Measurements from ENCODE around the gene ESCO1. TPM values are rescaled to one million over a fixed set of nuclear protein-coding genes. Genes with fewer than 3 reads are reported as not detected.
A peak's percentile ranks its signal among the peaks of the same experiment; 100 is the strongest.

Gene ESCO1
- total and polyA plus RNA-seq, 2 of the 13 experiments (the other 11 are each of a cell fraction or from before 2014, with no cell fraction given), result 6.3 to 19.4 TPM

DNA sequence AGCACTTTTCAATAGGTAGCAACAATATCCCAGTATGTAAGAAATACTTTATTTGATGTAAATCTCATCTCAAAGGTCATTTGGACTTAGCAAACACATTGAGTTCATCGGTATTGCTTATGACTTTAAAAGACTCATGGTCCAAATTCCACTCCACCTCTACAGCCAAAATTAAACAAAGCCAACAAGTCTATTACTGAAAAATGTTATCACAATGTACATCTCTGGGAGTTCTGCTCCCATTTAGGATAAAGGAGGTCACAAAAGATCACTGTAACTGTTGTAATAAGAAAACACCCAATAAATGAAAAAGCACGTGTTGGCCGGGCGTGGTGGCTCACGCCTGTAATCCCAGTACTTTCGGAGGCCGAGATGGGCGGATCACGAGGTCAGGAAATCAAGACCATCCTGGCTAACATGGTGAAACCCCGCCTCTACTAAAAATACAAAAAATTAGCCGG, 50.0 kb downstream of the ESCO1 start (continued):
- TF ChIP-seq, protein P1, sequence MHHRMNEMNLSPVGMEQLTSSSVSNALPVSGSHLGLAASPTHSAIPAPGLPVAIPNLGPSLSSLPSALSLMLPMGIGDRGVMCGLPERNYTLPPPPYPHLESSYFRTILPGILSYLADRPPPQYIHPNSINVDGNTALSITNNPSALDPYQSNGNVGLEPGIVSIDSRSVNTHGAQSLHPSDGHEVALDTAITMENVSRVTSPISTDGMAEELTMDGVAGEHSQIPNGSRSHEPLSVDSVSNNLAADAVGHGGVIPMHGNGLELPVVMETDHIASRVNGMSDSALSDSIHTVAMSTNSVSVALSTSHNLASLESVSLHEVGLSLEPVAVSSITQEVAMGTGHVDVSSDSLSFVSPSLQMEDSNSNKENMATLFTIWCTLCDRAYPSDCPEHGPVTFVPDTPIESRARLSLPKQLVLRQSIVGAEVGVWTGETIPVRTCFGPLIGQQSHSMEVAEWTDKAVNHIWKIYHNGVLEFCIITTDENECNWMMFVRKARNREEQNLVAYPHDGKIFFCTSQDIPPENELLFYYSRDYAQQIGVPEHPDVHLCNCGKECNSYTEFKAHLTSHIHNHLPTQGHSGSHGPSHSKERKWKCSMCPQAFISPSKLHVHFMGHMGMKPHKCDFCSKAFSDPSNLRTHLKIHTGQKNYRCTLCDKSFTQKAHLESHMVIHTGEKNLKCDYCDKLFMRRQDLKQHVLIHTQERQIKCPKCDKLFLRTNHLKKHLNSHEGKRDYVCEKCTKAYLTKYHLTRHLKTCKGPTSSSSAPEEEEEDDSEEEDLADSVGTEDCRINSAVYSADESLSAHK (CRISPR knock-in tag; IDR thresholded peaks at IDR 0.05; ENCODE audit: borderline replicate concordance), result no peak
- TF ChIP-seq BCL3 (CRISPR knock-in tag; IDR thresholded peaks at IDR 0.05) (no peak), ZNF326 (CRISPR knock-in tag; IDR thresholded peaks at IDR 0.05; ENCODE audit: borderline replicate concordance) (no peak), ZNF337 (CRISPR knock-in tag; IDR thresholded peaks at IDR 0.05; ENCODE audit: borderline replicate concordance, low read depth) (0 out of 2 replicates have a peak, but pooled peaks have one; percentile 40), ZFY (CRISPR knock-in tag; IDR thresholded peaks at IDR 0.05) (peak; percentile 40; the same call in 1 of the 2 replicates), NFIB (CRISPR knock-in tag; IDR thresholded peaks at IDR 0.05; ENCODE audit: borderline replicate concordance) (no peak), ZNF280D (CRISPR knock-in tag; IDR thresholded peaks at IDR 0.05) (0 out of 2 replicates have a peak, but pooled peaks have one; percentile 70), ZBTB14 (CRISPR knock-in tag; IDR thresholded peaks at IDR 0.05) (no peak), MBNL3 (CRISPR knock-in tag; conservative IDR thresholded peaks at IDR 0.05) (no peak), SNAI1 (CRISPR knock-in tag; IDR thresholded peaks at IDR 0.05; ENCODE audit: borderline replicate concordance) (no peak), MTA1 (CRISPR knock-in tag; IDR thresholded peaks at IDR 0.05; ENCODE audit: borderline replicate concordance) (peak; percentile 44; the same call in 1 of the 2 replicates), JUNB (CRISPR knock-in tag; IDR thresholded peaks at IDR 0.05; ENCODE audit: borderline replicate concordance) (no peak), ZNF343 (CRISPR knock-in tag; IDR thresholded peaks at IDR 0.05) (no peak)
- TF ChIP-seq, protein P2, sequence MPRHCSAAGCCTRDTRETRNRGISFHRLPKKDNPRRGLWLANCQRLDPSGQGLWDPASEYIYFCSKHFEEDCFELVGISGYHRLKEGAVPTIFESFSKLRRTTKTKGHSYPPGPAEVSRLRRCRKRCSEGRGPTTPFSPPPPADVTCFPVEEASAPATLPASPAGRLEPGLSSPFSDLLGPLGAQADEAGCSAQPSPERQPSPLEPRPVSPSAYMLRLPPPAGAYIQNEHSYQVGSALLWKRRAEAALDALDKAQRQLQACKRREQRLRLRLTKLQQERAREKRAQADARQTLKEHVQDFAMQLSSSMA (CRISPR knock-in tag; IDR thresholded peaks at IDR 0.05), result no peak
